Calu3 (cell line): ENCODE measurements around the gene ENTPD2. TPM values are rescaled to one million over a fixed set of nuclear protein-coding genes. Genes with fewer than 3 reads are reported as not detected.

ENCODE experiments used
- BruUV-seq: library from RNA; stranded (reverse); fragments of 400-500 nt; replicated peaks from 2 replicates; lab custom pipeline; 2021; lab: Mats Ljungman, UMichigan
- CTCF ChIA-PET: fragments of 300-600 bp; sonication (Branson Sonifier 250); formaldehyde crosslinking; loops from one replicate; lab custom pipeline; 2022; ENCODE audit warnings: antibody characterized with exemption; lab: Charles Lee
- DNase-seq: peaks from one replicate; pipeline ENCODE4 v3.0.0; 2022
- H3K27ac Mint-ChIP-seq: one replicate; pipeline ENCODE4 v1.8.0; 2022; ENCODE audit warnings: mixed read lengths; ENCODE audit not compliant: unreplicated experiment
- H3K27me3 Mint-ChIP-seq: one replicate; pipeline ENCODE4 v1.8.0; 2022; ENCODE audit warnings: mixed read lengths; ENCODE audit not compliant: unreplicated experiment
- H3K36me3 Mint-ChIP-seq: one replicate; pipeline ENCODE4 v1.8.0; 2022; ENCODE audit warnings: mild to moderate bottlenecking, moderate library complexity, mixed read lengths; ENCODE audit not compliant: insufficient read depth, unreplicated experiment
- H3K4me1 Mint-ChIP-seq: one replicate; pipeline ENCODE4 v1.8.0; 2022; ENCODE audit warnings: mild to moderate bottlenecking, low read depth, mixed read lengths; ENCODE audit not compliant: unreplicated experiment
- H3K4me3 Mint-ChIP-seq: one replicate; pipeline ENCODE4 v1.8.0; 2022; ENCODE audit warnings: mild to moderate bottlenecking, low read depth, moderate library complexity, mixed read lengths; ENCODE audit not compliant: unreplicated experiment
- H3K9me3 Mint-ChIP-seq: one replicate; pipeline ENCODE4 v1.8.0; 2022; ENCODE audit warnings: low read depth, mixed read lengths; ENCODE audit not compliant: unreplicated experiment
- intact Hi-C: fragments of 100-400 bp; cut with micrococcal nuclease; formaldehyde crosslinking; loops from one replicate; pipeline ENCODE4 v1.10.0; 2022; ENCODE audit not compliant: unreplicated experiment
- total RNA-seq: library from RNA; stranded (reverse); gene quantifications from 2 replicates; pipeline ENCODE4 v1.2.3, GENCODE V29; 2022
- TF ChIP-seq, protein P1 (sequence below): fragments of 200-600 bp; IDR thresholded peaks from one replicate; pipeline ENCODE4 v1.8.0; 2022; ENCODE audit warnings: antibody characterized with exemption; ENCODE audit not compliant: unreplicated experiment

Gene ENTPD2
- total RNA-seq, 1 experiment from 2014 or later: 3.8 TPM

DNA sequence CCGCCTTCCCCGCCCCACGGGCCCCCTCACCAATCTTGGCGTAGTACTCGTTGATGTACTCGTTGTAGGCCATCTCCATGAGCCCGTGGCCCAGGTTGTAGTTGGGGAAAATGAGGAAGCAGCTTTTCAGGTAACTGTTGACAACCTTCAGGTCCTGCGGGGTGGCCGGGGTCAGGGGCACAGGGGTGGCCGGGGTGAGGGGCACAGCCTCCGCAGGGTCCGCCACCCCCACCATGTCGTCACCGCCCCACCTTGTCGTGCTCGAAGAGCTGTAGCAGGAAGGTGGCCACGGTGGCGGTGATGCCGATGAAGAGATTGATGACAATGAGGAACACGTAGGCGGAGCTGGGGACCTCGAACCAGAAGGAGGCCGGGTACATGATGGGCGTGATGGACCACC is 42.7 kb downstream of the ENTPD2 start:
- no peaks in the 10 kb centered on the region for H3K27me3 Mint-ChIP-seq
- no peaks in the 10 kb centered on the region for H3K4me1 Mint-ChIP-seq
- H3K36me3 Mint-ChIP-seq: peaks cover 14% of the 10 kb centered on the region
- no peaks in the 10 kb centered on the region for H3K9me3 Mint-ChIP-seq
- no TSS peak for BruUV-seq
- DNase-seq: no peak
- H3K4me3 Mint-ChIP-seq: no peak overlapping the region
- intact Hi-C loops: no loop called here
- CTCF ChIA-PET: no interaction called here
- TF ChIP-seq, protein P1, sequence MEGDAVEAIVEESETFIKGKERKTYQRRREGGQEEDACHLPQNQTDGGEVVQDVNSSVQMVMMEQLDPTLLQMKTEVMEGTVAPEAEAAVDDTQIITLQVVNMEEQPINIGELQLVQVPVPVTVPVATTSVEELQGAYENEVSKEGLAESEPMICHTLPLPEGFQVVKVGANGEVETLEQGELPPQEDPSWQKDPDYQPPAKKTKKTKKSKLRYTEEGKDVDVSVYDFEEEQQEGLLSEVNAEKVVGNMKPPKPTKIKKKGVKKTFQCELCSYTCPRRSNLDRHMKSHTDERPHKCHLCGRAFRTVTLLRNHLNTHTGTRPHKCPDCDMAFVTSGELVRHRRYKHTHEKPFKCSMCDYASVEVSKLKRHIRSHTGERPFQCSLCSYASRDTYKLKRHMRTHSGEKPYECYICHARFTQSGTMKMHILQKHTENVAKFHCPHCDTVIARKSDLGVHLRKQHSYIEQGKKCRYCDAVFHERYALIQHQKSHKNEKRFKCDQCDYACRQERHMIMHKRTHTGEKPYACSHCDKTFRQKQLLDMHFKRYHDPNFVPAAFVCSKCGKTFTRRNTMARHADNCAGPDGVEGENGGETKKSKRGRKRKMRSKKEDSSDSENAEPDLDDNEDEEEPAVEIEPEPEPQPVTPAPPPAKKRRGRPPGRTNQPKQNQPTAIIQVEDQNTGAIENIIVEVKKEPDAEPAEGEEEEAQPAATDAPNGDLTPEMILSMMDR: no peak
- no peak overlapping the region for H3K27ac Mint-ChIP-seq

DNA sequence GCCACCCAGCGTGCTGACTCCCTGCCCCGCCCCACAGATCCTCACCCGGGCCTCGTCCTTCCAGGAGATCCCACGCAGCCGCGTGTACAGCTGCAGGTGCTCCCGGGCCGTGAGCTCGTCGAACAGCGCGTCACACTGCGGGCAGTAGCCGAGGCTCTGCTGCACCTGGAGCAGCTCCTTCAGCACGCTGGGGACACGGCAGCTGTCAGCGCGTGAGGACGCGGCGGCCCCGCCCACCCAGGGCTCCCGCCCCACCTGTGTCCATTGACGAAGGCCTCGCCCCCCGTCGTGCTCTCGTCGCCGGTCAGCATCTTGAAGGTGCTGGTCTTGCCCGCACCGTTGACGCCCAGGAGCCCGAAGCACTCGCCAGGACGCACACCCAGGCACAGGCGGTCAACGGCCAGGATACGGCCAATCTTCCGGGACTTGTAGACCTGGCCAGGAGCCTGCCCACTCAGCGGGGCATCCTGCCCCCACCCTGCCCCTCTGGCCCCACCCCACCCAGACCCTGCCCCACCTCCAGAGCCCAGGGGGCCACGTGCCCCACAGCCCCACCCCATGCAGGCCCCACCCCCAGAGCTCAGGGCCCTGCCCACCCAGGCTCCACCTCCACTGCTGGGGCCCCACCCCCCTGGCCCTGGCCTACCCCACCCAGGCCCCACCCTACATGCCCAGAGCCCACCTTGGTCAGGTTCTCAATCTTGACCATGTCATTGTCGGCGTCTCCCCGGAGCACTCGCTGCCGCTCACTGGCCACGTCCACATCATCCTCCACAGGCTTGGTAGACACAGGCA is 43.7 kb downstream of the ENTPD2 start:
- no peak for DNase-seq
- CTCF ChIA-PET: no interaction called here
- Mint-ChIP-seq H3K27me3 (no peaks in the 10 kb centered on the region), H3K9me3 (no peaks in the 10 kb centered on the region), H3K36me3 (peaks cover 13% of the 10 kb centered on the region), H3K4me1 (no peaks in the 10 kb centered on the region), H3K4me3 (no peak overlapping the region), H3K27ac (no peak overlapping the region)
- TF ChIP-seq, protein P1: no peak
- intact Hi-C loops: no loop called here
- BruUV-seq: no TSS peak

DNA sequence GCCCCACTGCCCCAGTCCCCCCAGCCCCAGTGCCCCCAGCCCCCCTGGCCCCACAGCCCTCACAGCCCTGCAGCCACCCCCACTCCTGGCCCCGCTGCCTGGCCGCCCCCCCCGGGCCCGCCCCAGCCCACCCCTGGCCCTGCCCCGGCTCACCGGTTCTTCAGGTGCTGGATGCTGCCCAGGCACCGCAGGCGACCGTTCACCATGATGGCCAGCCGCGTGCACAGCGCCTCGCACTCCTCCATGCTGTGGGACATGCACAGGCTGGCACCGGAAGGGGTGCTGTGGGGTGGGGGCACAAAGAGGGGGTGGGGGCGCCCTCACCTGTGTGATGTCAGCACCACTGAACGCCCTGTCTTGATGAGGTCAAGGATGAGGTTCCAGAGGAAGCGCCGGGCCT is 44.6 kb downstream of the ENTPD2 start:
- TF ChIP-seq, protein P1: no peak
- peaks cover 9% of the 10 kb centered on the region for H3K36me3 Mint-ChIP-seq
- no peaks in the 10 kb centered on the region for H3K27me3 Mint-ChIP-seq
- peaks cover 5% of the 10 kb centered on the region for H3K9me3 Mint-ChIP-seq
- H3K4me3 Mint-ChIP-seq: no peak overlapping the region
- intact Hi-C loops: no loop called here
- no peak overlapping the region for H3K27ac Mint-ChIP-seq
- CTCF ChIA-PET: no interaction called here
- H3K4me1 Mint-ChIP-seq: no peaks in the 10 kb centered on the region
- no TSS peak for BruUV-seq
- no peak for DNase-seq

DNA sequence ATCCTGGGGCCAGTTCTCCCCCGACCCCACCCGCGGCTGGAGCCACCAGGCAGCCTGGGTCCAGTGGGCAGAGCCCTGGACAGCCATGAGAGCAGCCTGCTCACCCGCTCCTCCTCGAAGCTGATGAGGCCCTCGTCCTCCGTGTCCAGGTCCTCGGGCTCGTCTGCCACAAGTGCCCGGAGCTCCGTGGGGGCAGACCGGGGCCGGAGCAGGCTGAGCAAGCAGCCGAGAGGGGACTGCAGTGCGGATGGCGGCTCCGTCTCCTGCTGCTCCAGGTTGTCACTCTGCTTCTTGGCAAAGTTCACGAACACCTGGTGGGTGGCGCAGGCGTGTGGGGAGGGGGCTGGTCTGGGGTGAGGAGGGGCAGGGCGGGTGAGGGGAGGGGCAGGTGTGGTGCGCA is 45.5 kb downstream of the ENTPD2 start:
- intact Hi-C loops: no loop called here
- no TSS peak for BruUV-seq
- CTCF ChIA-PET: no interaction called here
- Mint-ChIP-seq H3K4me1 (no peaks in the 10 kb centered on the region), H3K36me3 (peaks cover 9% of the 10 kb centered on the region), H3K27ac (no peak overlapping the region), H3K9me3 (peaks cover 5% of the 10 kb centered on the region), H3K4me3 (no peak overlapping the region), H3K27me3 (no peaks in the 10 kb centered on the region)
- DNase-seq: no peak
- TF ChIP-seq, protein P1: no peak
